Measurements from ENCODE around the gene TUBA1B. TPM values are rescaled to one million over a fixed set of nuclear protein-coding genes. Genes with fewer than 3 reads are reported as not detected.

The TUBA1B gene
- total and polyA plus RNA-seq, 2 of the 13 experiments (the other 11 are each of a cell fraction or from before 2014, with no cell fraction given): 1,275 to 1,353 TPM

DNA sequence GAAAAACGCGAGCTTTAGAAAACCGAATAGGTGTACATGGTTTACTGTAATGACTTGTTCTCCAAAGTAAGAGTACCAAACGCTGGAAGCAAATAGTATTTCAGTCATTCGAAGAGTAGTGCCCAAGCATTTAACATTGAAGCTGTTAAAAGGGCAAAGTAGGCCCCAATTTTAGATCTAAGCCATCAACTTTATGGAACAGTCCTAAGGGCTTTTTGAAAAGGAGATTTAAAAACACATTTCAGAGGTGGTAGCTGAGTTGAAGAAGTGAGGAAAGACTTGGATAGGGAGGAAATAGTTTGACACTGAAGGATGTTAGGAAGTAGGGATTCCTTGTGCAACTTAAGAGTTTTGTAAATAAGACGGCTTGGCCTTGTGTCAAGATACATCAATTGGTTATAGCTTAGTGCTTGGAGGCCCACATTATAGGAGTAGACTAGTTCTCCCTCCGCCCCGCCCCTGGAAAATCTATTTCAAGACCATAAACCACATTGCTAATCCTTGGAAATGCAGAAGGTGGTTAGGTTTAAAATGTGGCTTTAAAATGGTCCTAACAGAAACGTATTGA, 783 bp upstream of the TUBA1B start (continued):
- 0 out of 2 replicates have a peak, but pooled peaks have one; percentile 67 for TF ChIP-seq RORA (CRISPR knock-in tag; IDR thresholded peaks at IDR 0.05)
- 0 out of 2 replicates have a peak, but pooled peaks have one; percentile 35 for TF ChIP-seq ZBTB3 (CRISPR knock-in tag; IDR thresholded peaks at IDR 0.05; ENCODE audit: borderline replicate concordance, low read depth)
- TF ChIP-seq, protein P1, sequence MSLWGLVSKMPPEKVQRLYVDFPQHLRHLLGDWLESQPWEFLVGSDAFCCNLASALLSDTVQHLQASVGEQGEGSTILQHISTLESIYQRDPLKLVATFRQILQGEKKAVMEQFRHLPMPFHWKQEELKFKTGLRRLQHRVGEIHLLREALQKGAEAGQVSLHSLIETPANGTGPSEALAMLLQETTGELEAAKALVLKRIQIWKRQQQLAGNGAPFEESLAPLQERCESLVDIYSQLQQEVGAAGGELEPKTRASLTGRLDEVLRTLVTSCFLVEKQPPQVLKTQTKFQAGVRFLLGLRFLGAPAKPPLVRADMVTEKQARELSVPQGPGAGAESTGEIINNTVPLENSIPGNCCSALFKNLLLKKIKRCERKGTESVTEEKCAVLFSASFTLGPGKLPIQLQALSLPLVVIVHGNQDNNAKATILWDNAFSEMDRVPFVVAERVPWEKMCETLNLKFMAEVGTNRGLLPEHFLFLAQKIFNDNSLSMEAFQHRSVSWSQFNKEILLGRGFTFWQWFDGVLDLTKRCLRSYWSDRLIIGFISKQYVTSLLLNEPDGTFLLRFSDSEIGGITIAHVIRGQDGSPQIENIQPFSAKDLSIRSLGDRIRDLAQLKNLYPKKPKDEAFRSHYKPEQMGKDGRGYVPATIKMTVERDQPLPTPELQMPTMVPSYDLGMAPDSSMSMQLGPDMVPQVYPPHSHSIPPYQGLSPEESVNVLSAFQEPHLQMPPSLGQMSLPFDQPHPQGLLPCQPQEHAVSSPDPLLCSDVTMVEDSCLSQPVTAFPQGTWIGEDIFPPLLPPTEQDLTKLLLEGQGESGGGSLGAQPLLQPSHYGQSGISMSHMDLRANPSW (CRISPR knock-in tag; IDR thresholded peaks at IDR 0.05; ENCODE audit: borderline replicate concordance): no peak
- TF ChIP-seq ISX (CRISPR knock-in tag; conservative IDR thresholded peaks at IDR 0.05): no peak
- no peak for TF ChIP-seq JDP2 (CRISPR knock-in tag; IDR thresholded peaks at IDR 0.05; ENCODE audit: borderline replicate concordance)
- TF ChIP-seq IRX3 (CRISPR knock-in tag; IDR thresholded peaks at IDR 0.05; ENCODE audit: borderline replicate concordance, low read depth): no peak
- 0 out of 2 replicates have a peak, but pooled peaks have one; percentile 3 for TF ChIP-seq ZSCAN21 (CRISPR knock-in tag; IDR thresholded peaks at IDR 0.05; ENCODE audit: borderline replicate concordance)
- TF ChIP-seq ZNF260 (CRISPR knock-in tag; IDR thresholded peaks at IDR 0.05; ENCODE audit: borderline replicate concordance, low read depth): no peak
- TF ChIP-seq RBFOX2 (IDR thresholded peaks at IDR 0.05; ENCODE audit: low read depth, low read length): no peak
- TF ChIP-seq LCORL (IDR thresholded peaks at IDR 0.05): no peak
- TF ChIP-seq LCORL (CRISPR knock-in tag; IDR thresholded peaks at IDR 0.05): peak; percentile 14; the same call in 1 of the 2 replicates
- peak; percentile 28; the same call in 1 of the 2 replicates for TF ChIP-seq NCOA1 (CRISPR knock-in tag; IDR thresholded peaks at IDR 0.05)
- no peak for TF ChIP-seq MAF1 (CRISPR knock-in tag; IDR thresholded peaks at IDR 0.05; ENCODE audit: borderline replicate concordance)
- TF ChIP-seq ZNF501 (CRISPR knock-in tag; IDR thresholded peaks at IDR 0.05): no peak
- no peak for TF ChIP-seq ZNF737 (CRISPR knock-in tag; IDR thresholded peaks at IDR 0.05; ENCODE audit: borderline replicate concordance)
- TF ChIP-seq, protein P2, sequence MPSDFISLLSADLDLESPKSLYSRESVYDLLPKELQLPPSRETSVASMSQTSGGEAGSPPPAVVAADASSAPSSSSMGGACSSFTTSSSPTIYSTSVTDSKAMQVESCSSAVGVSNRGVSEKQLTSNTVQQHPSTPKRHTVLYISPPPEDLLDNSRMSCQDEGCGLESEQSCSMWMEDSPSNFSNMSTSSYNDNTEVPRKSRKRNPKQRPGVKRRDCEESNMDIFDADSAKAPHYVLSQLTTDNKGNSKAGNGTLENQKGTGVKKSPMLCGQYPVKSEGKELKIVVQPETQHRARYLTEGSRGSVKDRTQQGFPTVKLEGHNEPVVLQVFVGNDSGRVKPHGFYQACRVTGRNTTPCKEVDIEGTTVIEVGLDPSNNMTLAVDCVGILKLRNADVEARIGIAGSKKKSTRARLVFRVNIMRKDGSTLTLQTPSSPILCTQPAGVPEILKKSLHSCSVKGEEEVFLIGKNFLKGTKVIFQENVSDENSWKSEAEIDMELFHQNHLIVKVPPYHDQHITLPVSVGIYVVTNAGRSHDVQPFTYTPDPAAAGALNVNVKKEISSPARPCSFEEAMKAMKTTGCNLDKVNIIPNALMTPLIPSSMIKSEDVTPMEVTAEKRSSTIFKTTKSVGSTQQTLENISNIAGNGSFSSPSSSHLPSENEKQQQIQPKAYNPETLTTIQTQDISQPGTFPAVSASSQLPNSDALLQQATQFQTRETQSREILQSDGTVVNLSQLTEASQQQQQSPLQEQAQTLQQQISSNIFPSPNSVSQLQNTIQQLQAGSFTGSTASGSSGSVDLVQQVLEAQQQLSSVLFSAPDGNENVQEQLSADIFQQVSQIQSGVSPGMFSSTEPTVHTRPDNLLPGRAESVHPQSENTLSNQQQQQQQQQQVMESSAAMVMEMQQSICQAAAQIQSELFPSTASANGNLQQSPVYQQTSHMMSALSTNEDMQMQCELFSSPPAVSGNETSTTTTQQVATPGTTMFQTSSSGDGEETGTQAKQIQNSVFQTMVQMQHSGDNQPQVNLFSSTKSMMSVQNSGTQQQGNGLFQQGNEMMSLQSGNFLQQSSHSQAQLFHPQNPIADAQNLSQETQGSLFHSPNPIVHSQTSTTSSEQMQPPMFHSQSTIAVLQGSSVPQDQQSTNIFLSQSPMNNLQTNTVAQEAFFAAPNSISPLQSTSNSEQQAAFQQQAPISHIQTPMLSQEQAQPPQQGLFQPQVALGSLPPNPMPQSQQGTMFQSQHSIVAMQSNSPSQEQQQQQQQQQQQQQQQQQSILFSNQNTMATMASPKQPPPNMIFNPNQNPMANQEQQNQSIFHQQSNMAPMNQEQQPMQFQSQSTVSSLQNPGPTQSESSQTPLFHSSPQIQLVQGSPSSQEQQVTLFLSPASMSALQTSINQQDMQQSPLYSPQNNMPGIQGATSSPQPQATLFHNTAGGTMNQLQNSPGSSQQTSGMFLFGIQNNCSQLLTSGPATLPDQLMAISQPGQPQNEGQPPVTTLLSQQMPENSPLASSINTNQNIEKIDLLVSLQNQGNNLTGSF (CRISPR knock-in tag; IDR thresholded peaks at IDR 0.05): no peak
- TF ChIP-seq, protein P3, sequence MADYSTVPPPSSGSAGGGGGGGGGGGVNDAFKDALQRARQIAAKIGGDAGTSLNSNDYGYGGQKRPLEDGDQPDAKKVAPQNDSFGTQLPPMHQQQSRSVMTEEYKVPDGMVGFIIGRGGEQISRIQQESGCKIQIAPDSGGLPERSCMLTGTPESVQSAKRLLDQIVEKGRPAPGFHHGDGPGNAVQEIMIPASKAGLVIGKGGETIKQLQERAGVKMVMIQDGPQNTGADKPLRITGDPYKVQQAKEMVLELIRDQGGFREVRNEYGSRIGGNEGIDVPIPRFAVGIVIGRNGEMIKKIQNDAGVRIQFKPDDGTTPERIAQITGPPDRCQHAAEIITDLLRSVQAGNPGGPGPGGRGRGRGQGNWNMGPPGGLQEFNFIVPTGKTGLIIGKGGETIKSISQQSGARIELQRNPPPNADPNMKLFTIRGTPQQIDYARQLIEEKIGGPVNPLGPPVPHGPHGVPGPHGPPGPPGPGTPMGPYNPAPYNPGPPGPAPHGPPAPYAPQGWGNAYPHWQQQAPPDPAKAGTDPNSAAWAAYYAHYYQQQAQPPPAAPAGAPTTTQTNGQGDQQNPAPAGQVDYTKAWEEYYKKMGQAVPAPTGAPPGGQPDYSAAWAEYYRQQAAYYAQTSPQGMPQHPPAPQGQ (CRISPR knock-in tag; IDR thresholded peaks at IDR 0.05; ENCODE audit: borderline replicate concordance): no peak
- TF ChIP-seq ZNF224 (CRISPR knock-in tag; IDR thresholded peaks at IDR 0.05): no peak
- TF ChIP-seq ZNF607 (CRISPR knock-in tag; IDR thresholded peaks at IDR 0.05; ENCODE audit: borderline replicate concordance): no peak
- no peak for TF ChIP-seq ZNF563 (CRISPR knock-in tag; IDR thresholded peaks at IDR 0.05)
